ENCODE measurements around the gene CNN2. TPM values are rescaled to one million over a fixed set of nuclear protein-coding genes. Genes with fewer than 3 reads are reported as not detected.
A peak's percentile ranks its signal among the peaks of the same experiment; 100 is the strongest.

The CNN2 gene
- total RNA-seq, 3 donors from 2014 or later (not counting 1 experiment from before 2014, with no cell fraction given), result 163 to 276 (median 179) TPM

GRCh38 chr19:989381-990081, 36.9 kb upstream of the CNN2 start:
- DNase-seq (peak in 1 of 2 donors; percentile 20), ATAC-seq (no peak)
- no peaks in the 10 kb centered on the region for H3K27me3 Mint-ChIP-seq (ENCODE audit: low read depth in 2 of 2)
- Histone ChIP-seq H3K27me3 (ENCODE audit: control insufficient read depth, insufficient read depth, low read length) (no peaks in the 10 kb centered on the region), H3K9me3 (ENCODE audit: control insufficient read depth, insufficient read depth, low read length) (no peaks in the 10 kb centered on the region), H3K36me3 (ENCODE audit: control insufficient read depth, insufficient read depth, low read length) (peaks cover 16% of the 10 kb centered on the region), H3K27ac (ENCODE audit: low read length) (no peak overlapping the region), H3K4me1 (ENCODE audit: control insufficient read depth, insufficient read depth, low read length) (peaks cover 24% of the 10 kb centered on the region), H3K4me3 (ENCODE audit: low read length) (no peak overlapping the region)
- TF ChIP-seq, protein P1, sequence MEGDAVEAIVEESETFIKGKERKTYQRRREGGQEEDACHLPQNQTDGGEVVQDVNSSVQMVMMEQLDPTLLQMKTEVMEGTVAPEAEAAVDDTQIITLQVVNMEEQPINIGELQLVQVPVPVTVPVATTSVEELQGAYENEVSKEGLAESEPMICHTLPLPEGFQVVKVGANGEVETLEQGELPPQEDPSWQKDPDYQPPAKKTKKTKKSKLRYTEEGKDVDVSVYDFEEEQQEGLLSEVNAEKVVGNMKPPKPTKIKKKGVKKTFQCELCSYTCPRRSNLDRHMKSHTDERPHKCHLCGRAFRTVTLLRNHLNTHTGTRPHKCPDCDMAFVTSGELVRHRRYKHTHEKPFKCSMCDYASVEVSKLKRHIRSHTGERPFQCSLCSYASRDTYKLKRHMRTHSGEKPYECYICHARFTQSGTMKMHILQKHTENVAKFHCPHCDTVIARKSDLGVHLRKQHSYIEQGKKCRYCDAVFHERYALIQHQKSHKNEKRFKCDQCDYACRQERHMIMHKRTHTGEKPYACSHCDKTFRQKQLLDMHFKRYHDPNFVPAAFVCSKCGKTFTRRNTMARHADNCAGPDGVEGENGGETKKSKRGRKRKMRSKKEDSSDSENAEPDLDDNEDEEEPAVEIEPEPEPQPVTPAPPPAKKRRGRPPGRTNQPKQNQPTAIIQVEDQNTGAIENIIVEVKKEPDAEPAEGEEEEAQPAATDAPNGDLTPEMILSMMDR (IDR thresholded peaks at IDR 0.05), result no peak
- WGBS (ENCODE audit: insufficient coverage), result 82% methylated on average over 25 of the region's 25 CpGs
- intact Hi-C loops (cut with micrococcal nuclease), result loop anchor here (10.0 kb wide), 1 partner anchor 215 kb away; no protein-coding TSS in a partner anchor
- H3K4me3 Mint-ChIP-seq, result no peak overlapping the region
- peak overlapping the region in 1 of 2 donors; percentile 47 for H3K27ac Mint-ChIP-seq
- no peaks in the 10 kb centered on the region for H3K9me3 Mint-ChIP-seq
- H3K4me1 Mint-ChIP-seq, result peaks cover 8 to 17% of the 10 kb centered on the region in 2 donors
- H3K36me3 Mint-ChIP-seq, result no peaks in the 10 kb centered on the region

- Mint-ChIP-seq H3K27ac (peak overlapping the region in 1 of 2 donors; percentile 47), H3K4me1 (peaks cover 2 to 11% of the 10 kb centered on the region in 2 donors), H3K27me3 (ENCODE audit: low read depth in 2 of 2) (no peaks in the 10 kb centered on the region), H3K9me3 (no peaks in the 10 kb centered on the region), H3K36me3 (no peaks in the 10 kb centered on the region), H3K4me3 (no peak overlapping the region)
- Histone ChIP-seq H3K4me1 (ENCODE audit: control insufficient read depth, insufficient read depth, low read length) (peaks cover 18% of the 10 kb centered on the region), H3K36me3 (ENCODE audit: control insufficient read depth, insufficient read depth, low read length) (peaks cover 16% of the 10 kb centered on the region), H3K9me3 (ENCODE audit: control insufficient read depth, insufficient read depth, low read length) (no peaks in the 10 kb centered on the region), H3K4me3 (ENCODE audit: low read length) (no peak overlapping the region), H3K27ac (ENCODE audit: low read length) (no peak overlapping the region), H3K27me3 (ENCODE audit: control insufficient read depth, insufficient read depth, low read length) (no peaks in the 10 kb centered on the region)
- 94% methylated on average over 27 of the region's 27 CpGs for WGBS (ENCODE audit: insufficient coverage)
- intact Hi-C loops (cut with micrococcal nuclease), result no loop called here
- DNase-seq (peak in 1 of 2 donors; percentile 7), ATAC-seq (no peak)
- TF ChIP-seq, protein P1 (IDR thresholded peaks at IDR 0.05), result no peak
Observed at GRCh38 chr19:990119-990571, 36.3 kb upstream of the CNN2 start.

DNA sequence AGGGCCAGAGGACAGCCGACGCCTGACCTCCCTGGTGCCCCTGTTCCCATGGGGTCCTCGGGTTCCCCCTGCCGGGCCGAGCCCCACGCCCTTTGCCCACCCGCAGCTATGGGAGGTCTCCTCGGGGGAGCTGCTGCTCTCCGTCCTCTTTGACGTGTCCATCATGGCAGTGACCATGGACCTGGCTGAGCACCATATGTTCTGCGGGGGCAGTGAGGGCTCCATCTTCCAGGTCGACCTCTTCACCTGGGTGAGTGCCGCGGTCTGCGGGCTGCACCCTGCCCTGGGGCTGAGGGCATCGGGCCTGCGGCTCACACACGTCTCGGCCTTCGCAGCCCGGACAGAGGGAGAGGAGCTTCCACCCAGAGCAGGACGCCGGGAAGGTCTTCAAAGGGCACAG, 35.7 kb upstream of the CNN2 start:
- no peaks in the 10 kb centered on the region for H3K36me3 Mint-ChIP-seq
- H3K27ac Mint-ChIP-seq, result peak overlapping the region in 1 of 2 donors; percentile 47
- no peaks in the 10 kb centered on the region for H3K27me3 ChIP-seq (ENCODE audit: control insufficient read depth, insufficient read depth, low read length)
- H3K4me3 Mint-ChIP-seq, result no peak overlapping the region
- ATAC-seq, result no peak
- no peaks in the 10 kb centered on the region for H3K27me3 Mint-ChIP-seq (ENCODE audit: low read depth in 2 of 2)
- no peak overlapping the region for H3K27ac ChIP-seq (ENCODE audit: low read length)
- no peaks in the 10 kb centered on the region for H3K9me3 Mint-ChIP-seq
- peaks cover 0 to 10% of the 10 kb centered on the region in 2 donors for H3K4me1 Mint-ChIP-seq
- peaks cover 16% of the 10 kb centered on the region for H3K36me3 ChIP-seq (ENCODE audit: control insufficient read depth, insufficient read depth, low read length)
- intact Hi-C loops (cut with micrococcal nuclease), result no loop called here
- H3K9me3 ChIP-seq (ENCODE audit: control insufficient read depth, insufficient read depth, low read length), result no peaks in the 10 kb centered on the region
- peaks cover 18% of the 10 kb centered on the region for H3K4me1 ChIP-seq (ENCODE audit: control insufficient read depth, insufficient read depth, low read length)
- no peak overlapping the region for H3K4me3 ChIP-seq (ENCODE audit: low read length)
- no peak for DNase-seq
- 98% methylated on average over 23 of the region's 23 CpGs for WGBS (ENCODE audit: insufficient coverage)
- TF ChIP-seq, protein P1 (IDR thresholded peaks at IDR 0.05), result no peak

All from natural killer cell (primary cell).